Endothelial cell of umbilical vein (primary cell): ENCODE results near the gene CCDC195. TPM values are rescaled to one million over a fixed set of nuclear protein-coding genes. Genes with fewer than 3 reads are reported as not detected.

Experiments
- BruUV-seq: library from RNA; stranded (reverse); fragments of 400-500 nt; replicated peaks from 2 replicates; lab custom pipeline; 2021; lab: Mats Ljungman, UMichigan
- CTCF ChIA-PET: fragments of 300-600, 350-600 bp; sonication (Branson Sonifier 250); formaldehyde crosslinking; loops from one replicate; lab custom pipeline; 2021; ENCODE audit warnings: antibody characterized with exemption, inconsistent platforms; lab: Charles Lee
- POLR2A ChIA-PET: fragments of 300-600, 350-600 bp; sonication (Branson Sonifier 250); formaldehyde crosslinking; loops from one replicate; lab custom pipeline; 2021; ENCODE audit warnings: antibody characterized with exemption, inconsistent platforms; lab: Charles Lee
- DNase-seq: peaks from one replicate; pipeline ENCODE4 v3.0.0-alpha.2; 2011; ENCODE audit warnings: low read depth, low spot score
- FAIRE-seq: peaks from 2 replicates; lab custom pipeline; 2011; peaks lifted over from hg19 to GRCh38; lab: Jason Lieb, UNC
- H2AFZ ChIP-seq: 2 replicates; pipeline ENCODE4 v1.6.0; 2012; ENCODE audit warnings: low read depth, low read length, control low read depth, inconsistent platforms
- H3K27ac ChIP-seq: 2 replicates; pipeline ENCODE4 v1.5.1; 2011; ENCODE audit warnings: low read depth, mild to moderate bottlenecking, control low read depth, low read length, moderate library complexity; ENCODE audit not compliant: insufficient read depth
- H3K27me3 ChIP-seq, 2 experiments: 2 replicates each; pipeline versions ENCODE4 v1.6.0 to v1.6.1; 2011; ENCODE audit warnings: low read length in 2 of 2, mixed read lengths in 1 of 2; ENCODE audit not compliant: control insufficient read depth in 2 of 2, insufficient read depth in 2 of 2
- H3K36me3 ChIP-seq, 2 experiments: 2 replicates in 1 of 2; 3 replicates in 1 of 2; pipeline ENCODE4 v1.5.1; 2011; ENCODE audit warnings: low read length in 2 of 2, mild to moderate bottlenecking in 1 of 2, moderate library complexity in 1 of 2; ENCODE audit not compliant: control insufficient read depth in 2 of 2, insufficient read depth in 2 of 2; ENCODE audit errors: extremely low read depth in 1 of 2
- H3K4me1 ChIP-seq: 3 replicates; pipeline ENCODE4 v1.5.1; 2011; ENCODE audit warnings: mild to moderate bottlenecking, low read length; ENCODE audit not compliant: control insufficient read depth, insufficient read depth; ENCODE audit errors: extremely low read depth
- H3K4me2 ChIP-seq: 2 replicates; pipeline ENCODE4 v1.6.1; 2011; ENCODE audit warnings: low read length, control low read depth, mixed read lengths; ENCODE audit not compliant: insufficient read depth
- H3K4me3 ChIP-seq, 3 experiments: fragments of 200-600 bp in 1 of 3; sonication (generic), shearing (Covaris generic) in 1 of 3; replicated peaks in 1 of 3; 2 replicates each; pipeline ENCODE4 v1.5.1; 2011 to 2016; ENCODE audit warnings: control low read depth in 3 of 3, low read length in 3 of 3, mild to moderate bottlenecking in 2 of 3, inconsistent platforms in 1 of 3, low read depth in 1 of 3, moderate library complexity in 1 of 3; ENCODE audit not compliant: insufficient read depth in 1 of 3
- H3K79me2 ChIP-seq: 2 replicates; pipeline ENCODE4 v1.6.0; 2012; ENCODE audit warnings: low read length, inconsistent platforms; ENCODE audit not compliant: control insufficient read depth, insufficient read depth
- H3K9ac ChIP-seq: replicated peaks from 2 replicates; pipeline ENCODE3; 2011; ENCODE audit warnings: low read length, control low read depth; ENCODE audit not compliant: insufficient read depth; ENCODE audit errors: extremely low read depth
- H3K9me1 ChIP-seq: replicated peaks from 3 replicates; pipeline ENCODE4 v1.6.0; 2011; ENCODE audit warnings: mild to moderate bottlenecking, low read length; ENCODE audit not compliant: control insufficient read depth, insufficient read depth; ENCODE audit errors: extremely low read depth
- H3K9me3 ChIP-seq: replicated peaks from 2 replicates; pipeline ENCODE4 v1.5.1; 2012; ENCODE audit warnings: low read length, inconsistent platforms; ENCODE audit not compliant: control insufficient read depth, insufficient read depth
- H4K20me1 ChIP-seq: replicated peaks from 2 replicates; pipeline ENCODE3; 2011; ENCODE audit warnings: mild to moderate bottlenecking, low read length; ENCODE audit not compliant: control insufficient read depth, insufficient read depth; ENCODE audit errors: extremely low read depth
- EZH2 ChIP-seq: IDR thresholded peaks from 2 replicates; pipeline ENCODE4 v1.6.1; 2012; ENCODE audit warnings: borderline replicate concordance, low read depth, mild to moderate bottlenecking, moderate library complexity, low read length, inconsistent platforms; ENCODE audit not compliant: severe bottlenecking
- FOS ChIP-seq: IDR thresholded peaks from 2 replicates; pipeline ENCODE4 v1.6.1; 2011; ENCODE audit warnings: mild to moderate bottlenecking, low read length, moderate library complexity, borderline replicate concordance; ENCODE audit not compliant: insufficient read depth
- GATA2 ChIP-seq: IDR thresholded peaks from 2 replicates; pipeline ENCODE4 v1.7.0; 2011; ENCODE audit warnings: low read depth, mild to moderate bottlenecking, moderate library complexity, mixed read lengths, low read length; ENCODE audit not compliant: insufficient read length, insufficient read depth
- JUN ChIP-seq: IDR thresholded peaks from 2 replicates; pipeline ENCODE4 v1.6.1; 2011; ENCODE audit warnings: borderline replicate concordance, low read depth; ENCODE audit not compliant: insufficient read length, insufficient read depth
- MYC ChIP-seq: IDR thresholded peaks from one replicate; pipeline ENCODE4 v1.6.1; 2011; ENCODE audit warnings: mild to moderate bottlenecking, low read depth, low read length
- POLR2A ChIP-seq: IDR thresholded peaks from 2 replicates; pipeline ENCODE4 v1.6.1; 2012; ENCODE audit warnings: low read depth, mild to moderate bottlenecking, control low read depth, low read length
- POLR2AphosphoS5 ChIP-seq: IDR thresholded peaks from 2 replicates; pipeline ENCODE4 v1.6.1; 2012; ENCODE audit warnings: low read depth, mild to moderate bottlenecking, control low read depth, low read length, moderate library complexity; ENCODE audit not compliant: insufficient read depth
- dilution Hi-C: fragments of 300-500 bp; cut with MboI; formaldehyde crosslinking; loops from one replicate; pipeline ENCODE4 v1.15.0; 2019; ENCODE audit warnings: low sequenced_read_pairs; ENCODE audit not compliant: extremely low pct_ligation_motif_present
- intact Hi-C: fragments of 100-400 bp; cut with micrococcal nuclease; formaldehyde crosslinking; loops from one replicate; pipeline ENCODE4 v1.10.0; 2022
- polyA plus RNA-seq, 4 experiments: library from polyadenylated mRNA; depleted of rRNA in 3 of 4; stranded (reverse) in 3 of 4; unstranded in 1 of 4; fragments of >200 nt; gene quantifications; 2 replicates each; pipeline versions ENCODE4 v1.2.1 to v1.2.3, GENCODE V29; 2011 to 2012; ENCODE audit warnings: missing spikeins in 1 of 4
- total RNA-seq: library from RNA; stranded (reverse); gene quantifications from 2 replicates; pipeline ENCODE4 v1.2.3, GENCODE V29; 2021
- TF ChIP-seq, protein P1 (sequence below): IDR thresholded peaks from 2 replicates; pipeline ENCODE4 v1.6.1; 2011; ENCODE audit not compliant: insufficient read depth, insufficient read length
- TF ChIP-seq, protein P2 (sequence below), 2 donors: IDR thresholded peaks; 1 replicate in 1 of 2; 2 replicates in 1 of 2; pipeline ENCODE4 v1.5.1; 2011; ENCODE audit warnings: low read length in 2 of 2, mild to moderate bottlenecking in 2 of 2, moderate library complexity in 2 of 2, control low read depth in 1 of 2, inconsistent platforms in 1 of 2, low read depth in 1 of 2; ENCODE audit not compliant: insufficient read depth in 1 of 2; ENCODE audit errors: extremely low read depth in 1 of 2

The CCDC195 gene
- total and polyA plus RNA-seq, 2 donors (not counting 3 experiments of a cell fraction or from before 2014, with no cell fraction given): not detected

DNA sequence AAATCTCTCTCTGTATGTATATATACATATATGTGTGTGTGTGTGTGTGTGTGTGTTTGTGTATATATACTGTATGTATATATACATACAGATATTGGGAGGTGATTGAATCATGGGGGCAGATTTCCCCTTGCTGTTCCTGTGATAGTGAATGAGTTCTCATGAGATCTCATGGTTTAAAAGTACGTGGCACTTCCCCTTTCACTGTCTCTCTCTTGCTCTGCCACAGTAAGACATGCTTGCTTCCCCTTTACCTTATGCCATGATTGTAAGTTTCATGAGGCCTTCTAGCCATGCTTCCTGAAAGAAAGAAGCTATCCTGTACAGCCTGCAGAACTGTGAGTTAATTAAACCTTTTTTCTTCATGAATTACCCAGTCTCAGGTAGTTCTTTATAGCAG is 18.8 kb upstream of the CCDC195 start:
- Histone ChIP-seq H3K9me3 (no peaks in the 10 kb centered on the region), H3K4me2 (no peak overlapping the region), H2AFZ (no peak overlapping the region), H3K27ac (no peak overlapping the region), H3K4me1 (no peaks in the 10 kb centered on the region), H3K36me3 (no peaks in the 10 kb centered on the region), H3K27me3 (no peaks in the 10 kb centered on the region), H3K9ac (no peak overlapping the region), H3K4me3 (no peak overlapping the region), H3K9me1 (no peaks in the 10 kb centered on the region), H3K79me2 (no peaks in the 10 kb centered on the region), H4K20me1 (no peaks in the 10 kb centered on the region)
- no TSS peak for BruUV-seq
- no peak for TF ChIP-seq GATA2
- no peak for TF ChIP-seq EZH2
- no peak for TF ChIP-seq POLR2A
- no peak for TF ChIP-seq POLR2AphosphoS5
- no peak for TF ChIP-seq MYC
- no peak for TF ChIP-seq FOS
- TF ChIP-seq, protein P1, sequence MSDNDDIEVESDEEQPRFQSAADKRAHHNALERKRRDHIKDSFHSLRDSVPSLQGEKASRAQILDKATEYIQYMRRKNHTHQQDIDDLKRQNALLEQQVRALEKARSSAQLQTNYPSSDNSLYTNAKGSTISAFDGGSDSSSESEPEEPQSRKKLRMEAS: no peak
- TF ChIP-seq, protein P2, sequence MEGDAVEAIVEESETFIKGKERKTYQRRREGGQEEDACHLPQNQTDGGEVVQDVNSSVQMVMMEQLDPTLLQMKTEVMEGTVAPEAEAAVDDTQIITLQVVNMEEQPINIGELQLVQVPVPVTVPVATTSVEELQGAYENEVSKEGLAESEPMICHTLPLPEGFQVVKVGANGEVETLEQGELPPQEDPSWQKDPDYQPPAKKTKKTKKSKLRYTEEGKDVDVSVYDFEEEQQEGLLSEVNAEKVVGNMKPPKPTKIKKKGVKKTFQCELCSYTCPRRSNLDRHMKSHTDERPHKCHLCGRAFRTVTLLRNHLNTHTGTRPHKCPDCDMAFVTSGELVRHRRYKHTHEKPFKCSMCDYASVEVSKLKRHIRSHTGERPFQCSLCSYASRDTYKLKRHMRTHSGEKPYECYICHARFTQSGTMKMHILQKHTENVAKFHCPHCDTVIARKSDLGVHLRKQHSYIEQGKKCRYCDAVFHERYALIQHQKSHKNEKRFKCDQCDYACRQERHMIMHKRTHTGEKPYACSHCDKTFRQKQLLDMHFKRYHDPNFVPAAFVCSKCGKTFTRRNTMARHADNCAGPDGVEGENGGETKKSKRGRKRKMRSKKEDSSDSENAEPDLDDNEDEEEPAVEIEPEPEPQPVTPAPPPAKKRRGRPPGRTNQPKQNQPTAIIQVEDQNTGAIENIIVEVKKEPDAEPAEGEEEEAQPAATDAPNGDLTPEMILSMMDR (IDR thresholded peaks at IDR 0.05; ENCODE audit: extremely low read depth in 1 of 2, insufficient read depth in 1 of 2, low read depth in 1 of 2, low read length in 2 of 2): no peak
- TF ChIP-seq JUN: no peak
- FAIRE-seq (no peak), DNase-seq (no peak)
- intact Hi-C loops (no loop called here), dilution Hi-C loops (no loop called here)
- ChIA-PET POLR2A (no interaction called here), CTCF (no interaction called here)
